ENCODE data around the gene ABL2. TPM values are rescaled to one million over a fixed set of nuclear protein-coding genes. Genes with fewer than 3 reads are reported as not detected.
"Not testable (repeated sequence)": the region's sequence is repeated elsewhere in the genome, so short reads cannot be mapped to it uniquely, and the experiment has no call there.

Gene ABL2
- polyA plus RNA-seq, 1 donor: 7.7 TPM

GRCh38 chr1:179217943-179218507 lies 11.5 kb downstream of the ABL2 start:
- DNase-seq (ENCODE audit: low read depth): no peak

GRCh38 chr1:179213317-179213716 lies 16.2 kb downstream of the ABL2 start:
- DNase-seq (ENCODE audit: low read depth): not testable (repeated sequence)

- no peak for DNase-seq (ENCODE audit: low read depth)
Measured at GRCh38 chr1:179208681-179209477, 20.6 kb downstream of the ABL2 start.

DNA sequence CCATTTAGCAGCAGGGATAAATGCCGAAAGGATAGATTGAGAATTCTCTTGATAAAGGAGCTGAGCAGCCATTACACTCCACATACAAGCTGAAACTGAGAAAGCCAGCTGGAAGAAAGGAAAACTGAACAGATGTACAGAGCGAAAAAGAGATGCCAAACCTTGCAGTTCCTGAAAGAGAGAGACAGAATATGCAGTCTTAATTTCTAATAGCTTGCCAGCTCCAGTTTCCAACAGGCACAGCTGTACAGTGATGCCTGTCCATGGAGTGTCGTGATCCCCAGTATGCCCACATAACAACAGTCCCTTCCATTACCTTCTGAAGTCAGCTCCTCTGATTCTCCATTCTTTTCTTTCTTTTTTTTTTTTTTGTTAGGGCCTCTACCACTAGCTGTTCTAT lies 22.7 kb downstream of the ABL2 start:
- DNase-seq (ENCODE audit: low read depth): peak; percentile 51

GRCh38 chr1:179205284-179205683 lies 24.2 kb downstream of the ABL2 start:
- no peak for DNase-seq (ENCODE audit: low read depth)

GRCh38 chr1:179202161-179202560 lies 27.3 kb downstream of the ABL2 start:
- no peak for DNase-seq (ENCODE audit: low read depth)

DNA sequence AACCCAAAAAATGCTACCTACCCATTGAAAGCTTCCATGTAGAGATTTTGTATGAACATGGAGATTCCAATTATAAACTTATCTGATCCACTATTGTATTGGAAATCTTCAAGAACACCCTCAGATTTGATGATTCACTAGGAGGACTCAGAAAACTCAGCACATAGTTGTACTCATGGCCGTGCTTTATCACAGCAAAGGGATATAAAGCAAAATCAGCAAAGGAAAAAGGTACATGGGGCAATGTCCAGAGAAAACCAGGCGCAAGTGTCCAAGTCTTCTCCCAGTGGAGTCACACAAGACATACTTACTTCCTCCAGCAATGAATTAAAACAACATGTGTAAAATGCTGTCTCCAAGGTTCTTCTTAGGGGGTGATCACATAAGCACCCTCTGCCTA lies 28.9 kb downstream of the ABL2 start:
- no peak for DNase-seq (ENCODE audit: low read depth)

DNA sequence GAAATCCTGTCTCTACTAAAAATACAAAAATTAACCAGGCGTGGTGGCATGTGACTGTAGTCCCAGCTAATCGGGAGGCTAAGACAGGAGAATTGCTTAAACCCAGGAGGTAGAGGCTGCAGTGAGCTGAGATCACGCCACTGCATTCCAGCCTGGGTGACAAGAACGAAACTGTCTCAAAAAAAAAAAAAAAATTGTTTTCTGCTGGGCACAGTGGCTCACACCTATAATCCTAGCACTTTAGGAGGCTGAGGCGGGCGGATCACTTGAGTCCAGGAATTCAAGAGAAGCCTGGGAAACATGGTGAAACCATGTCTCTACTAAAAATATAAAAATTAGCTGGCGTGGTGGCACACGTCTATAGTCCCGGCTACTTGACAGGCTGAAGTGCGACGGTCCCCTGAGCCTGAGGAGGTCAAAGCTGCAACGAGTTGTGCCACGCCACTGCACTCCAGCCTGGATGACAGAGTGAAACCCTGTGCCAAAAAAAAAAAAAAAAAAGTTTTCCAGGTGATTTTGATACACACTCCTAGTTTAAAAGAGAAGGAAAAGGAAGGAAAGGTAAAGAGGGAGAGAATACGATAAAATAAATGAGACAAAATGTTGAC lies 31.7 kb downstream of the ABL2 start:
- DNase-seq (ENCODE audit: low read depth): no peak

- DNase-seq (ENCODE audit: low read depth): not testable (repeated sequence)
Measured at GRCh38 chr1:179195857-179196256, 33.6 kb downstream of the ABL2 start.

- DNase-seq (ENCODE audit: low read depth): no peak
Measured at GRCh38 chr1:179195376-179195775, 34.1 kb downstream of the ABL2 start.

DNA sequence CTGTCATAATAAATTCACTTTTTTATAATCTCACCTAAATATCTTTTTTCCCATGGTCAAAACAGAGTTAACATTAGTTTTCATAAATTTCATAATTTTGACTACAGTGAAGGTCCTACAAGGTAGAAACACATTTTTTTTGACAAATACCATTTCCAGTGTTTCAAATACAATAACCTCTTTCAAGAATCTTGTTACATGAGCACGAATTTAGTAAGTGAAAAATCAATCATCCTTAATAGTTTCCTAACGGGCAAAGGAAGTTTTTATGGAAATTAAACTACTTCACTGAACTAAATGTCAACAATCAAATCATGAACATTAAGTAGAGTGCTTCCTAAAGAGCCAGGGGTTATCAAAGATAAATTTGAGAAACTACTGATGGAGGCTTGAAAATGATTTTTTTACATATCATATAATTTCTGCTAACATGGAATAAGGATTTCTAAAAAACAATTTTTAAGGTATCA lies 35.4 kb downstream of the ABL2 start:
- DNase-seq (ENCODE audit: low read depth): no peak

DNA sequence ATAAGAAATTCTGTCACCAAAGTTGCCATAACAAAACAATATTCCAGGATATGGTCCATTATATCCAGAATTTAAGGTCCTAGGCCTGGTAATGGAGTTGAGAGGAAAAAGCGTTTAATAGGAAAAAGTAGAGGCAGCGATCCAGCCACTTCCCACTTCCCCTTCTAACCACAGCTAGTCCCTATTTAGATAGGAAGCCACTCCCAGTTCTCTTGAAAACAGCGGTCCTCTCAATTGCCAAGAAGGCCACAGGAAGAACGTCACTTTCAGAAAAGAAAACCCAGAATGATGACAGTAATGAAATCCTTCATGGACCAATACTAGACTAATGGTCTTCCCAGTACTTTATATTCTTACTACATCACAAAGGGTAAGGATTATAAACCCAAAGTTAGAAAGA lies 38.6 kb downstream of the ABL2 start:
- DNase-seq (ENCODE audit: low read depth): no peak

DNA sequence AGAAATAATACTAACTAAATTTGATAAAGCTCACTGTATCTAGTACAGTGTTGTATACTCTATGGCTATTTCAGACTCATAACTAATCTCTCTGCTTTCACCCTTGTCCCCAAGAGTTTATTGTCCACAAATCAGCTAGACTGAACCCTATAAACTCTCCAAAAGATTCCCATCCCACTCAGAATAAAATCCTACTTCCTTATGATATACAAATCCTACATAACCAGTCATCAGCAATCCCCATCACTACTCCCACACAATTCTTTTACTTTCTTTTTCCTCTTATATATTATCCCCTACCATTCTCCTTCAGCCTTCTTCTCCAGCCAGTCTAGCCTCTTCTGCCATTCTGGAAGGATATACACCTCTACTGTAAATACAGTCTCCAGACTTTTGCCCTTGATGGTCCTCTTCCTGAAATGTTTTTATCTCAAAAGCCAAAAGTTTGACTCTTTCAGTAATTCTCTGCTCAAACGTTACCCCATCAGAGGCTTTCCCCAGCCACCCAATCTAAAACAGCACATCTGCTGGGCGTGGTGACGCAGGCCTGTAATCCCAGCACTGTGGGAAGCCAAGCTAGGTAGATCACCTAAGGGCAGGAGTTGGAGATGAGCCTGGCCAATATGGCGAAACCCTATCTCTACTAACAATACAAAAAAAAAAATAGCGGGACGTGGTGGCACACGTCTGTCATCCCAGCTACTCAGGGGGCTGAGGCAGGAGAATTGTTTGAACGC lies 41.6 kb downstream of the ABL2 start:
- no peak for DNase-seq (ENCODE audit: low read depth)

DNA sequence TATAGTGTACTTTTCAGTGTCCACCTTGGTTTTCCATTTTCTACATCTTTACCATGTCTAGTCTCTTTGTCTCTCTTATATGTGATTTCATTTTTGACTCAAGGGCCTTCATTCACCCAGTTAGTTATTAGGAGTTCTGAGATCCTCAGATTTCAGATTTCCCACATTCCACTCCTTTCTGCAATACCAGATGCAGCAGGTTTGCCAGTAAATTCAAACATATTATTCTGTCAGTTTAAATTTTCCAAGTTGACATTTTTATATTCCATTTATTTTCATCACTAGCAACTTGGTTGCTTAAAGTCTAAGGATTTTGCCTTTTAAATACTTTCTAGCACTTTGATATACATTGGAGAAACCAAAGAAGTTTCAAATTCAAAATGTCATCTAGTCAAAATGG lies 42.4 kb downstream of the ABL2 start:
- no peak for DNase-seq (ENCODE audit: low read depth)

DNA sequence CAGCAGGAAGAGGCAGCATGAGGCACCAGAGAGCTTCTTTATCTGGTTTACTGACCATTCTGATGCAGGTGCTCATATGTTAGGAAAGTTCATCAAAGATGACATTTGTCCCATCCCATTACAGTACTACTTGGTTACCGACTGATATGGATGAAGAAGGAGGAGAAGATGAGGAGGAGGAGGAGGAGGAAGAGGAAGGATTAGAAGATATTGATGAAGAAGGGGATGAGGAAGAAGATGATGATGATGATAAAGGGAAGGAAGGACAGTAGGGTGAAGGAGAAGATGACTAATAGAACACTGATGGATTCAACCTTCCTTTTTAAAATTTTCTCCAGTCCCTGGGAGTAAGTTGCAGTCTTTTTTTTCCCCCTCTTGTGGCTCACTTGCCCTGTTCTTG lies 45.1 kb downstream of the ABL2 start:
- no peak for DNase-seq (ENCODE audit: low read depth)

GRCh38 chr1:179183857-179184256 lies 45.6 kb downstream of the ABL2 start:
- DNase-seq (ENCODE audit: low read depth): no peak

DNA sequence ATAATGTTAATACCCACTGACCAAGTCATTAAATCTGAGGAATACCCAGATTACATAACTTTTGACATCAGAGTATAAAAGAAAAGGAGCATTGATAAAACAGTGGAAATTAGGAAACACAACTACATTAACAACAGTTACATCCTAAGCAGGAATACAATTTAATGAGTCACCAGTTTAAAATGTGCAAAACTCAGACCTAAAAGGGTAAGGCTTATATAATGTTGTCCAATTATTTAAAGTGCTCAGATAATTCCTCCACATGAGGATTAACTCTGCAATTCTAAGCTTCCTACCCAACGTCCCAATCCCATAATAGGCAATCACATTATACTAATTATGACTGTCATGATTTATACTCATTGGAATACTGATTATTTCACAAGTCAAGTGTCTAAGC lies 50.5 kb downstream of the ABL2 start:
- no peak for DNase-seq (ENCODE audit: low read depth)

DNA sequence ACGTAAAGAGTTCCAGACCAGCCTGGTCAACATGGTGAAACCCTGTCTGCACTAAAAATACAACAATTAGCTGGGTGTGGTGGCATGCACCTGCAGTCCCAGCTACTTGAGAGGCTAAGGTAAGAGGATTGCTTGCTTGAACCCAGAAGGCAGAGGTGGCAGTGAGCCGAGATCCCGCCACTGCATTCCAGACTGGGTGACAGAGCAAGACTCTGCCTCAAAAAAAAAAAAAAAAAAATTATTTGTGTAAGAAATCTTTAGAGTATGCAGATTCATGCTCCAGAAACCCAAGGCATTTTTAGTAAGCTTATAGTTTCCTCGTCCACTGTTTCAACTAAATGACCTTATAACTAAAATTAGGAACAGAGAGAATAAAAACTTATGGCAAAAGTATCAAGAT lies 51.3 kb downstream of the ABL2 start:
- no peak for DNase-seq (ENCODE audit: low read depth)

GRCh38 chr1:179177615-179178014 lies 51.9 kb downstream of the ABL2 start:
- DNase-seq (ENCODE audit: low read depth): no peak

- no peak for DNase-seq (ENCODE audit: low read depth)
Measured at GRCh38 chr1:179177182-179177581, 52.3 kb downstream of the ABL2 start.

DNA sequence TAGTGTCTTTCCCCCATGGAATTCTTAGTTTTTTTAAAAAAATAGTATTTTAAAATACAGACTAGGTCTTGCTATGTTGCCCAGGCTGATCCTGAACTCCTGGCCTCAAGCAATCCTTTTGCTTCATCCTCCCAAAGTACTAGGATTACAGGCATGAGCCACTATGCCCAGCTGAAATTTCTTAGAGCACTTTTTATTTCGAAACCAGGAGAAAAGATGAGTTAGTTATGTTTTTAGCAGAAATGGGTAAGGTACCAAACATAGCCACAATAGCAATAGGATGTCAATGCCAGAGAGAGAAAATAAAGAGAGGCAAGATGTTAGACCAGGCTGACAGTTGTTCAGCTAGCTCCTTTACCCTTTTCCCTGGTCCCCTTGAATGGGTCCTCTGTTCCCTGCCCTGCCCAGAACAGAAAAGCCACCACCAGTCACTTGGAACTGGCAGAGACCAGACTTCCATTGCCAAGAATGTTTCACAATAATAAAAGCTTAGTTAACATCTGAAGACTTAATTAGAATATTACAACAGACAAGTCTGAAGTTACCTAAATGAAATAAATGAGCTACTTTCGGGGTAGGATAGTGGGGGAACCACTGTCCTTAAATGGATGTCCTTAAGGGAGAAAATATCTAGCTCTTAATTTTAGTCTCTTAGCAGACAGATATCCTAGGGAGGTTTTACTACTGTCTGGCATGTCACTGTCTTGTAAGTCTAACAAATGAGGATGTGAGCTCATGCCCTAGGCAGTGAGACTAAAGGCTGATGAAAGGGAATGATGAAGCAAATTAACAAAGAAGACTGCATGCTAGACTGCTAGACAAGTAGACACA lies 54.3 kb downstream of the ABL2 start:
- DNase-seq (ENCODE audit: low read depth): no peak

- DNase-seq (ENCODE audit: low read depth): not testable (repeated sequence)
Measured at GRCh38 chr1:179170468-179170770, 59.1 kb downstream of the ABL2 start.

All from forelimb muscle (tissue), 1 donor.